C4-2B (cell line): ENCODE data around the gene HAGHL.
"Not testable (repeated sequence)": the region's sequence is repeated elsewhere in the genome, so short reads cannot be mapped to it uniquely, and the experiment has no call there.

ENCODE experiments used
- CTCF ChIP-seq: fragments of 450-650 bp; conservative IDR thresholded peaks from 2 replicates; pipeline ENCODE4 v1.5.1; 2017; ENCODE audit warnings: mild to moderate bottlenecking
- ZFX ChIP-seq: fragments of 450-650 bp; IDR thresholded peaks from 2 replicates; pipeline ENCODE4 v1.6.1; 2017

- TF ChIP-seq CTCF, ZFX: not testable (repeated sequence)
Observed at GRCh38 chr16:776298-776697, 49.4 kb downstream of the HAGHL start.
